GM19238 (cell line): ENCODE measurements around the gene KIF21B.

ENCODE experiments used
- DNase-seq: peaks from one replicate; pipeline ENCODE4 v3.0.0; 2011; ENCODE audit warnings: low spot score; ENCODE audit not compliant: insufficient read length

KIF21B gene

GRCh38 chr1:201049248-201049831, 25.8 kb upstream of the KIF21B start:
- no peak for DNase-seq

GRCh38 chr1:201048521-201048920, 25.0 kb upstream of the KIF21B start:
- DNase-seq: no peak

- DNase-seq: no peak
Measured at GRCh38 chr1:201044119-201044518, 20.6 kb upstream of the KIF21B start.

- DNase-seq: peak; percentile 70
Measured at GRCh38 chr1:201042779-201043461, 19.4 kb upstream of the KIF21B start.

GRCh38 chr1:201041011-201041410, 17.5 kb upstream of the KIF21B start:
- no peak for DNase-seq

- no peak for DNase-seq
Measured at GRCh38 chr1:201039876-201040275, 16.4 kb upstream of the KIF21B start.

- DNase-seq: no peak
Measured at GRCh38 chr1:201039418-201039817, 15.9 kb upstream of the KIF21B start.

GRCh38 chr1:201038186-201038876, 14.8 kb upstream of the KIF21B start:
- no peak for DNase-seq

GRCh38 chr1:201036188-201036842, 12.8 kb upstream of the KIF21B start:
- no peak for DNase-seq

GRCh38 chr1:201034671-201035070, 11.2 kb upstream of the KIF21B start:
- DNase-seq: no peak

- DNase-seq: no peak
Measured at GRCh38 chr1:201032408-201032807, 8.9 kb upstream of the KIF21B start.

- no peak for DNase-seq
Measured at GRCh38 chr1:201028461-201028889, 5.0 kb upstream of the KIF21B start.

GRCh38 chr1:201026836-201027235, 3.3 kb upstream of the KIF21B start:
- DNase-seq: no peak

GRCh38 chr1:201026234-201026633, 2.7 kb upstream of the KIF21B start:
- DNase-seq: no peak

- peak; percentile 44 for DNase-seq
Measured at GRCh38 chr1:201025571-201026002, 2.1 kb upstream of the KIF21B start.

GRCh38 chr1:201024625-201024998, 1.1 kb upstream of the KIF21B start:
- no peak for DNase-seq

- no peak for DNase-seq
Measured at GRCh38 chr1:201023920-201024624, 558 bp upstream of the KIF21B start.

GRCh38 chr1:201022820-201023516, 546 bp downstream of the KIF21B start:
- no peak for DNase-seq

GRCh38 chr1:201022493-201022819, 1.1 kb downstream of the KIF21B start:
- DNase-seq: no peak

GRCh38 chr1:201021630-201022492, 1.7 kb downstream of the KIF21B start:
- no peak for DNase-seq
